ENCODE data around the gene ADAMTS13.

DNA sequence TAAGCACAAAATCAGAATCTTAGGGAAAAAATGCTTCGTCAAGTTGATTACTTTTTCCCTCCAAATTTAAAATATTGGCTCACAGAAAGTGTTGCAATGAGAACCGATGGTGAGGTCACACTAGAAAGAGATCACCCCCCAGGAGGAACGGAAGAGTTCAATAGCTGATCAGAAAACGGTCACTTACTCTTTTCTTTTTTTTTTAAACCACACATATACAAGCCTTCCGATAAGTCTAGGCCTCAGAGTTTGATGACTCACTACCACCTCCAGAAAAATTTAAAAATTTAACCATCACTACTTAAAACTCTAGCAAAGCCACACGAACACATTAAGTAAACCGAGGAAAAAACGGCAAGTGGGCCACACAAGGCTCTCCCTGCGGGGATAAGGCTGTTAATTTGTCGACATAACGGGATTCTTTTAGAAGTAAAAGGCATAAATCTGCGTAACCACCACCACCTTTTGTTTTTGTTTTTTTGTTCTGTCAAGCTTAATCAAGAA lies 47.5 kb upstream of the ADAMTS13 start:
- TF ChIP-seq, protein P1, sequence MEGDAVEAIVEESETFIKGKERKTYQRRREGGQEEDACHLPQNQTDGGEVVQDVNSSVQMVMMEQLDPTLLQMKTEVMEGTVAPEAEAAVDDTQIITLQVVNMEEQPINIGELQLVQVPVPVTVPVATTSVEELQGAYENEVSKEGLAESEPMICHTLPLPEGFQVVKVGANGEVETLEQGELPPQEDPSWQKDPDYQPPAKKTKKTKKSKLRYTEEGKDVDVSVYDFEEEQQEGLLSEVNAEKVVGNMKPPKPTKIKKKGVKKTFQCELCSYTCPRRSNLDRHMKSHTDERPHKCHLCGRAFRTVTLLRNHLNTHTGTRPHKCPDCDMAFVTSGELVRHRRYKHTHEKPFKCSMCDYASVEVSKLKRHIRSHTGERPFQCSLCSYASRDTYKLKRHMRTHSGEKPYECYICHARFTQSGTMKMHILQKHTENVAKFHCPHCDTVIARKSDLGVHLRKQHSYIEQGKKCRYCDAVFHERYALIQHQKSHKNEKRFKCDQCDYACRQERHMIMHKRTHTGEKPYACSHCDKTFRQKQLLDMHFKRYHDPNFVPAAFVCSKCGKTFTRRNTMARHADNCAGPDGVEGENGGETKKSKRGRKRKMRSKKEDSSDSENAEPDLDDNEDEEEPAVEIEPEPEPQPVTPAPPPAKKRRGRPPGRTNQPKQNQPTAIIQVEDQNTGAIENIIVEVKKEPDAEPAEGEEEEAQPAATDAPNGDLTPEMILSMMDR (IDR thresholded peaks at IDR 0.05) = no peak
- TF ChIP-seq POLR2AphosphoS5 (IDR thresholded peaks at IDR 0.05) (no peak), POLR2A (IDR thresholded peaks at IDR 0.05) (no peak)

Measured in transverse colon (tissue), 4 donors.